H1 (cell line): Measurements from ENCODE around the gene MYO18A. TPM values are rescaled to one million over a fixed set of nuclear protein-coding genes. Genes with fewer than 3 reads are reported as not detected.

Experiments used
- CEBPB ChIP-seq: IDR thresholded peaks from 2 replicates; pipeline ENCODE4 v1.6.1; 2012; ENCODE audit warnings: low read depth, low read length
- GTF2F1 ChIP-seq: IDR thresholded peaks from 2 replicates; pipeline ENCODE4 v1.6.1; 2012; ENCODE audit warnings: low read depth, low read length, improper control_type of control experiment, borderline replicate concordance
- SIRT6 ChIP-seq: IDR thresholded peaks from one replicate; pipeline ENCODE4 v1.7.1; 2012; ENCODE audit warnings: low read length, inconsistent platforms
- polyA plus RNA-seq, 7 experiments: library from polyadenylated mRNA; depleted of rRNA in 3 of 7; stranded (reverse) in 5 of 7; unstranded in 2 of 7; fragments of >200 nt in 5 of 7; fragments of 200-250 nt in 2 of 7; gene quantifications; 1 replicate in 5 of 7; 2 replicates in 1 of 7; 4 replicates in 1 of 7; pipeline versions ENCODE4 v1.2.1 to v1.2.3, GENCODE V29; 2011 to 2013; ENCODE audit warnings: missing spikeins in 2 of 7, mixed read lengths in 2 of 7
- total RNA-seq: library from RNA; stranded (reverse); fragmentation: NEBNext Ultra II Directional; extraction: Animal tissue kit (Norgen Biotek cat#: 25700); gene quantifications from 2 replicates; pipeline ENCODE4 v1.2.1, GENCODE V29; 2021

Gene MYO18A
- total and polyA plus RNA-seq, 2 of the 8 experiments (the other 6 are each of a cell fraction or from before 2014, with no cell fraction given) = 7.6 to 43.8 TPM

- TF ChIP-seq CEBPB (no peak), SIRT6 (no peak), GTF2F1 (no peak)
These were observed 58.8 kb downstream of the MYO18A start (continued) for GRCh38 chr17:29121442-29121841.
